ENCODE measurements around the gene DNAH8.

Gene DNAH8

GRCh38 chr6:39074486-39074885, 359.4 kb downstream of the DNAH8 start:
- FAIRE-seq (no peak), DNase-seq (ENCODE audit: insufficient read length, low spot score) (no peak)
- TF ChIP-seq, protein P1, sequence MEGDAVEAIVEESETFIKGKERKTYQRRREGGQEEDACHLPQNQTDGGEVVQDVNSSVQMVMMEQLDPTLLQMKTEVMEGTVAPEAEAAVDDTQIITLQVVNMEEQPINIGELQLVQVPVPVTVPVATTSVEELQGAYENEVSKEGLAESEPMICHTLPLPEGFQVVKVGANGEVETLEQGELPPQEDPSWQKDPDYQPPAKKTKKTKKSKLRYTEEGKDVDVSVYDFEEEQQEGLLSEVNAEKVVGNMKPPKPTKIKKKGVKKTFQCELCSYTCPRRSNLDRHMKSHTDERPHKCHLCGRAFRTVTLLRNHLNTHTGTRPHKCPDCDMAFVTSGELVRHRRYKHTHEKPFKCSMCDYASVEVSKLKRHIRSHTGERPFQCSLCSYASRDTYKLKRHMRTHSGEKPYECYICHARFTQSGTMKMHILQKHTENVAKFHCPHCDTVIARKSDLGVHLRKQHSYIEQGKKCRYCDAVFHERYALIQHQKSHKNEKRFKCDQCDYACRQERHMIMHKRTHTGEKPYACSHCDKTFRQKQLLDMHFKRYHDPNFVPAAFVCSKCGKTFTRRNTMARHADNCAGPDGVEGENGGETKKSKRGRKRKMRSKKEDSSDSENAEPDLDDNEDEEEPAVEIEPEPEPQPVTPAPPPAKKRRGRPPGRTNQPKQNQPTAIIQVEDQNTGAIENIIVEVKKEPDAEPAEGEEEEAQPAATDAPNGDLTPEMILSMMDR (IDR thresholded peaks at IDR 0.05; ENCODE audit: insufficient read depth, missing control alignments), result no peak

- TF ChIP-seq, protein P1 (IDR thresholded peaks at IDR 0.05; ENCODE audit: insufficient read depth, missing control alignments), result no peak
- FAIRE-seq, result no peak
- no peak for DNase-seq (ENCODE audit: insufficient read length, low spot score)
These were observed 360.0 kb downstream of the DNAH8 start for GRCh38 chr6:39075010-39075686.

GRCh38 chr6:39075807-39076622, 360.9 kb downstream of the DNAH8 start:
- FAIRE-seq, result no peak
- DNase-seq (ENCODE audit: insufficient read length, low spot score), result no peak
- TF ChIP-seq, protein P1 (IDR thresholded peaks at IDR 0.05; ENCODE audit: insufficient read depth, missing control alignments), result no peak

DNA sequence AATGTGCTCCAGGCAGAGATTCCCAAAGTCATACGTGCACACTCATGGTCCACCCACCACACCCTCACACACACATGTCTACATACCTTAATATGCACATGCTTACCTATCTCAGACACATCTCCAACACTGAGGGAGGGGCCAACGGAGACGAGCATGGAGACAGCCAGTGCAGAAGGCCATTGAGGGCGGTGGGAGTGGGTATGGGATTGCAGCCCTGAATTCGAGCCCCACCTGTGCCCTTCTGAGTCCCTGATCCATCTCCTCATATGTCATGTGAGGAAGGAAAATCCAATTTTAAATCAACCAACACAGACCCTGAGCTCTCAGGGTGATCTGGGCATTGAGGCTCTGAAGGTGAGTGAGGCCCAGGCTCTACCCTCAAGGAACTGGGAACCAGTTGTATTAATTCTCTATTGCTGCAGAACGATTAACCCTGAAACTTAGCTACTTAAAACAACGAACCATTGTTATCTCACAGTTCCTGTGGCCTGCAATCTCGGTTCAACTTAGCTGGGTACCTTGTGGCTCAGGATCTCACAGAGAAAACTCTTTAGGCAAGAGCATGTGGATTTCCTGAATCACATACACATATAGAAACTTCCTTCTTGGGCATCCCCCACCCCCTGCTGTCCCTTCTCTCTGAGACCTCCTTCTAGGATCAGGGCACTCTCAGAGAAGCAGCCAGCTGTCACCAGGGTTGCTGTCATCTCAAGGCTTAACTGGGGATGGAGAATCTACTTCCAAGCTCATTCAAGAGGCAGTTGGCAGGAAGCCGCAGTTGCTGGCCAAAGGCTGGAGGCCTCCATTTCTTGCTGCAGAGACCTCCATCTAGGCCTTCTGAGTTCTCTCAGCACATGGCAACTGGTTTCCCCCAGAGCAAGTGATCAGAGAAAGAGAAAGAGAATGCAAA, 361.8 kb downstream of the DNAH8 start:
- TF ChIP-seq, protein P1 (IDR thresholded peaks at IDR 0.05; ENCODE audit: insufficient read depth, missing control alignments), result no peak
- FAIRE-seq (no peak), DNase-seq (ENCODE audit: insufficient read length, low spot score) (no peak)

- FAIRE-seq, result no peak
- TF ChIP-seq, protein P1 (IDR thresholded peaks at IDR 0.05; ENCODE audit: insufficient read depth, missing control alignments), result no peak
- DNase-seq (ENCODE audit: insufficient read length, low spot score), result no peak
These were observed 362.9 kb downstream of the DNAH8 start for GRCh38 chr6:39077882-39078594.

GRCh38 chr6:39078695-39079094, 363.6 kb downstream of the DNAH8 start:
- FAIRE-seq, result no peak
- DNase-seq (ENCODE audit: insufficient read length, low spot score), result no peak
- TF ChIP-seq, protein P1 (IDR thresholded peaks at IDR 0.05; ENCODE audit: insufficient read depth, missing control alignments), result no peak

All from D721Med (cell line).